ENCODE results near the gene PDE4DIP.
"Not testable (repeated sequence)": the region's sequence is repeated elsewhere in the genome, so short reads cannot be mapped to it uniquely, and the experiment has no call there.

PDE4DIP gene

GRCh38 chr1:148853363-148853762, 9.1 kb downstream of the PDE4DIP start:
- DNase-seq (ENCODE audit: low spot score in 2 of 2); H3K27me3 ChIP-seq (ENCODE audit: low read depth); in situ Hi-C loops (cut with MboI; ENCODE audit: low sequenced_read_pairs); H3K36me3 ChIP-seq (replicated peaks); H3K4me3 ChIP-seq; H3K9me3 ChIP-seq; H3K4me1 ChIP-seq: not testable (repeated sequence)

- H3K4me3 ChIP-seq; H3K4me1 ChIP-seq; H3K36me3 ChIP-seq (replicated peaks); H3K27me3 ChIP-seq (ENCODE audit: low read depth); H3K9me3 ChIP-seq; in situ Hi-C loops (cut with MboI; ENCODE audit: low sequenced_read_pairs); DNase-seq (ENCODE audit: low spot score in 2 of 2): not testable (repeated sequence)
Measured at GRCh38 chr1:148854063-148854462, 9.8 kb downstream of the PDE4DIP start.

GRCh38 chr1:148855367-148855766, 11.1 kb downstream of the PDE4DIP start:
- in situ Hi-C loops (cut with MboI; ENCODE audit: low sequenced_read_pairs); H3K9me3 ChIP-seq; H3K4me1 ChIP-seq; H3K27me3 ChIP-seq (ENCODE audit: low read depth); H3K36me3 ChIP-seq (replicated peaks); H3K4me3 ChIP-seq; DNase-seq (ENCODE audit: low spot score in 2 of 2): not testable (repeated sequence)

- H3K36me3 ChIP-seq (replicated peaks); H3K4me1 ChIP-seq; DNase-seq (ENCODE audit: low spot score in 2 of 2); in situ Hi-C loops (cut with MboI; ENCODE audit: low sequenced_read_pairs); H3K27me3 ChIP-seq (ENCODE audit: low read depth); H3K4me3 ChIP-seq; H3K9me3 ChIP-seq: not testable (repeated sequence)
Measured at GRCh38 chr1:148860049-148860448, 15.8 kb downstream of the PDE4DIP start.

DNA sequence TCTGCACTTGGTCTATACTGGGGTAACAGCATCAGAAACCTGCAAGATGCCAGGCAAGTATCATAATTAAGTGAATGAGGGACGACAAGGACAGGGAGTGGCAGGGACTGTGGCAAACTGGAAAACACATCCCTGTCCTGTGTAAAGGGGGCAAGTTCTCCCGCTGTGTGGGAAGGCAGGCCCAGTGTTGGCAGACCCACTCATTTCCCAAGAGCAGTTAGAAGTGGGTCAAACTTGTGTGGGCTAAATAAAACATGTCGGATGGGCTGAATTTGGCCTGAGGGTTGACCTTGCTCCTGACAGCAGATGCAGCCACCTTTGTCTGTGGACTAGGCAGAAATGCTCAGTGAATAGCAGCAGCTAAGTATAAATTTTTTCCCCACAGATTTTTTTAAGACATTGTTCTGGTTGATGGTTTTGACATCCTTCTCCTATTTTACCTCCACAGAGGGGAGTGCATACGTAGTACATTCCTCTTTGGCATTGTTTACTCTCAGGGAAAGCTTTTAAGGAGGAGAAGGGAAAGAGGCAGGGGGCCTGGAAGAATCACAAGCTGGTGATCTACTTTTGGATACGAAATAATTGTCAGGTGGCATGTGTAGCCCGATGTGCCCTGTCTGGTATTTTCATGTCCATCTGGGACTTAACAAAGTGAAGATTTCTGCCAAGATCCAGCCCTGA, 16.5 kb downstream of the PDE4DIP start:
- DNase-seq (ENCODE audit: low spot score in 2 of 2); H3K36me3 ChIP-seq (replicated peaks); H3K4me3 ChIP-seq; in situ Hi-C loops (cut with MboI; ENCODE audit: low sequenced_read_pairs); H3K27me3 ChIP-seq (ENCODE audit: low read depth); H3K4me1 ChIP-seq; H3K9me3 ChIP-seq: not testable (repeated sequence)

DNA sequence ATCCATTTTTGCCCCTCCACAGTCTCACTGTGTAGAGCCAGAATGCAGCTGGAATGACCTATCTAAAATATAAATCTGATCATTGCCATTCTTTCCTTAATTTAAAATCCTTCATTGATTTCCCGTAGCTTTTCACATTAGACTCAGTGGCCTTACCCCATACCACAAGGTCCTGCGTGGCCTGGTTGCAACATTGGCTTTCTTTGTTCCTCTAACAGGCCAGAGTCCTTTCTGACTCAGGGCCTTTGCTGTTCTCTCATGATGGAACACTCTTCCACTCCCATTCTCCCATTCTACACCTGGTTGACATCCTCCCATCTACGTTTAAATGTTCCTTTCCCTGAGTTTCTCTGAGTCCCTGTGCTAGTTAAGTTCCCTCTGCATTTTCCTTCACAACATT, 18.4 kb downstream of the PDE4DIP start:
- H3K27me3 ChIP-seq (ENCODE audit: low read depth); DNase-seq (ENCODE audit: low spot score in 2 of 2); H3K4me1 ChIP-seq; H3K36me3 ChIP-seq (replicated peaks); H3K9me3 ChIP-seq; in situ Hi-C loops (cut with MboI; ENCODE audit: low sequenced_read_pairs); H3K4me3 ChIP-seq: not testable (repeated sequence)

- H3K27me3 ChIP-seq (ENCODE audit: low read depth); H3K4me3 ChIP-seq; H3K9me3 ChIP-seq; DNase-seq (ENCODE audit: low spot score in 2 of 2); H3K4me1 ChIP-seq; H3K36me3 ChIP-seq (replicated peaks); in situ Hi-C loops (cut with MboI; ENCODE audit: low sequenced_read_pairs): not testable (repeated sequence)
Measured at GRCh38 chr1:148868924-148869633, 24.9 kb downstream of the PDE4DIP start.

GRCh38 chr1:148869634-148869961, 25.4 kb downstream of the PDE4DIP start:
- H3K9me3 ChIP-seq; H3K36me3 ChIP-seq (replicated peaks); H3K4me1 ChIP-seq; H3K27me3 ChIP-seq (ENCODE audit: low read depth); H3K4me3 ChIP-seq; in situ Hi-C loops (cut with MboI; ENCODE audit: low sequenced_read_pairs); DNase-seq (ENCODE audit: low spot score in 2 of 2): not testable (repeated sequence)

- DNase-seq (ENCODE audit: low spot score in 2 of 2); in situ Hi-C loops (cut with MboI; ENCODE audit: low sequenced_read_pairs); H3K9me3 ChIP-seq: not testable (repeated sequence)
Measured at GRCh38 chr1:148874408-148875388, 30.5 kb downstream of the PDE4DIP start.

DNA sequence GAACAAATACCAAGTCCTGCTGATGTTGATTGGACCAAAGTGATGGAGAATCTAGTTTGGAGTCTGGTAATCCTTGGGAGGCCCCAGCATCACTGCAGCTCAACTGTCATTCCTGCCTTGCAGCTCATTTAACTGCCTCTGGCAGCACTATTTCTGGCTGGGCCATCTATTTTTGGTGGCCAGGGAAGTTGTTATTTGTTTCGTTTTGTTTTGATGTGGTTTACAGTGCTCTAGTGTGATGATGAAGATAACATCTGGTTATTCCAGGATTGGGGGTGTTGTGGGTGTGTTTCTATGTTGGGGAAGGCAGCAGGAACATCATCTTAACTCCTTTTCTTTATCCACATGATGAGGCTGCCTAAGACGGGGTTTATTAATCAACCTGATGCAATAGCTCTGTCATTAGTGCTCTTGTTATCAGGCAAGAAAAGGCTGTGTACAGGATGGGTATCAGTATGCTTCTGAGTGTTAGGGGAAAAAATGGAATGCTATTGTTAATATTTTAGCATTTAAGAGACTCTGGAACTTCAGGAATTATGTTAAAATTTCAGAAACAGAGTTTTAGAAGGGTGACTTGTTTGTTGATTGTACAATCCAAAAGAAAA, 35.7 kb downstream of the PDE4DIP start:
- H3K9me3 ChIP-seq; DNase-seq (ENCODE audit: low spot score in 2 of 2); in situ Hi-C loops (cut with MboI; ENCODE audit: low sequenced_read_pairs); H3K4me3 ChIP-seq; H3K27me3 ChIP-seq (ENCODE audit: low read depth); H3K36me3 ChIP-seq (replicated peaks); H3K4me1 ChIP-seq: not testable (repeated sequence)

More at GRCh38 chr1:148874408-148875388, 30.5 kb downstream of the PDE4DIP start:
- not testable (repeated sequence) for H3K4me3 ChIP-seq; H3K27me3 ChIP-seq (ENCODE audit: low read depth); H3K36me3 ChIP-seq (replicated peaks); H3K4me1 ChIP-seq

- H3K36me3 ChIP-seq (replicated peaks); DNase-seq (ENCODE audit: low spot score in 2 of 2); H3K4me3 ChIP-seq; in situ Hi-C loops (cut with MboI; ENCODE audit: low sequenced_read_pairs); H3K27me3 ChIP-seq (ENCODE audit: low read depth); H3K4me1 ChIP-seq; H3K9me3 ChIP-seq: not testable (repeated sequence)
Measured at GRCh38 chr1:148881261-148881660, 37.0 kb downstream of the PDE4DIP start.

DNA sequence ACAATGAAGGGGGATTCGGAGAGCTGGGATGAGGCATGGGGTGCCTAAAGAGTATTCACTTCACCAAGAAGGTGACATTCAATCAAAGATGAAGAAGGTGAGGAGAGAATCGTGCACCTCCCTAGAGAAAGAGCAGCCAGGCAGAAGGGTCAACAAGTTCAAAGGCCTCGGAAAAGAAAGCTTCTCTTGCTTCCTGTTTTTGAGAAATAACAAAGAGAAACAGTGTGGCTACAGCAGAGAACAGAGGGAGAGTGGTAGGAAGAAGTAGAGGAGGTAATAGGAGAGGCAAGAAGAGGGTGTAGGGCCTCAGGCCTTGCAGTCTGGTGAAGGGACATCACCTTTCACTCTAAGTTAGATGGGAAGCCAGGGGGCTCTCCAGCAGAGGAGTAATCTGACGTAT, 41.0 kb downstream of the PDE4DIP start:
- H3K27me3 ChIP-seq (ENCODE audit: low read depth); H3K9me3 ChIP-seq; H3K4me1 ChIP-seq; H3K4me3 ChIP-seq; DNase-seq (ENCODE audit: low spot score in 2 of 2); H3K36me3 ChIP-seq (replicated peaks); in situ Hi-C loops (cut with MboI; ENCODE audit: low sequenced_read_pairs): not testable (repeated sequence)

- in situ Hi-C loops (cut with MboI; ENCODE audit: low sequenced_read_pairs); H3K4me1 ChIP-seq; H3K27me3 ChIP-seq (ENCODE audit: low read depth); DNase-seq (ENCODE audit: low spot score in 2 of 2); H3K36me3 ChIP-seq (replicated peaks); H3K4me3 ChIP-seq; H3K9me3 ChIP-seq: not testable (repeated sequence)
Measured at GRCh38 chr1:148886293-148886692, 42.1 kb downstream of the PDE4DIP start.

GRCh38 chr1:148888597-148888996, 44.4 kb downstream of the PDE4DIP start:
- H3K27me3 ChIP-seq (ENCODE audit: low read depth); H3K4me3 ChIP-seq; H3K9me3 ChIP-seq; in situ Hi-C loops (cut with MboI; ENCODE audit: low sequenced_read_pairs); H3K4me1 ChIP-seq; DNase-seq (ENCODE audit: low spot score in 2 of 2); H3K36me3 ChIP-seq (replicated peaks): not testable (repeated sequence)
